Activated CD4-positive, alpha-beta T cell treated with anti-CD3 and anti-CD28 coated beads for 4 hours (primary cell): ENCODE data around the gene PRPF31.

Source experiments
- DNase-seq, 2 donors: peaks; one replicate each; pipeline ENCODE4 v3.0.0-alpha.2; 2020

Gene PRPF31

DNA sequence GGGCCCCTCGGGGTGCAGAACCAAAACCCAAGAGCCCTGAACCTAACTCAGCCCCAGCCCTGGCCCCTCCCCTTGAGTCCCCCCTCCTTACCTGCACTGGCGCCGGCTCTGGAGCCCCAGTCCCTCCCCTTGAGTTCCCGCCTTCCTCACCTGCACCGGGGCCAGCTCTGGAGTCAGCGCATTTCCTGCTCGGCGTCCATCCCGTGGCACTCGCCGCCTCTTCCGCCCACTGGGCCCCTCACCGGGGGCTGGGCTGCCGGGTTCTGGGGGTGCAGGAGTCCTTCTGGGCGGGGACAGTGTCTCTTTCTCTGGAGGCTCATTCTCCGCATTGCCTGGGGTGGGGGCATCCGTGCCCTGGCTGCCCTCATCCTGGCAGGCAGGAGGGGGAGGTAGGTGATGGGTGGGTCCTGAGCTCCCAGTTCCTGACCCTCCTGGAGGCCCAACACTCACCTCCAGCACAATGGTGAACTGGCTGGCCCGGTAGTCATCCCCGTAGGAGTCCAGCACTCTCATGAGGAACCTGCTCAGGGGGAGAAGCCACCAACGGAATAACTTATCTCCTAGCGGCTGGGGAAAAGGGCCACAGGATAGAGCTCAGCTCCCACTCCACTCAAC, 7.6 kb upstream of the PRPF31 start:
- no peak for DNase-seq

DNA sequence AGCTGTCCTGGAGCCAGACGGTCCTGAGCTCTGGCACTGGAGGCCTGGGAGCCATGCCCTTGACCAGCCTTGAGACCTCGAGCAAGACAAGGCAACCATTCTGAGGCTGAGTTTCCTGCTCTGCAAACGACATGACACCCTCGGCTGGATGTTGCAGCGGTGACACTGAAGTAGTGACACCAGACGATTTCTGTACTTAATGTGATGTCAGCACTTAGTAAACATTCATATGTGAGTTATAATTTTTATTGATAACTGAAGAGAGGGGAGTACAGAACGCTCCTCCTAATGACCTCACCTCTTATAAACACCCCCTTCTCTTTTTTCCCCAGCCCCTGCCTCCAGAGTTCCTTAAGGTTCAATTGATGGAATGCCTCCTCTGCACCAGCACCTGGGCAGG, 7.1 kb upstream of the PRPF31 start:
- no peak for DNase-seq

DNA sequence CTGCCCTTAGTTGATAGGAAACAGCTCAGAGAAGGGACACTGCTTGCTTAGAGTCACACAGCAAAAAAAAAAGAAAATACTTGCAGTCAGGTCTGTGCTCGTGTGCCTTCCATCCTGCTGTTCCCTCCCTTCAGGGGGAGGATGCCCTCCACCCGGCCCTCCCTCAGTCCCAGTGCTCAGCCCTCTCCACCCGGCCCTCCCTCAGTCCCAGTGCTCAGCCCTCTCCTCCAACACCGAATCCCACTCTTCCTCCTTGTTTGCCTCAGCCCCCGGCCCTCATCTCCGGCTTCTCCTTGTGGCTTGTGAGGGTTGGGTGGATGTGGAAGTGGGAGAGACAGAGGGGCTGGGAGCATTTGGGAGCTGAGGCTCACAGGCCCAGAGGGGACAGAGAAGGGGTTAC, 5.9 kb upstream of the PRPF31 start:
- DNase-seq, result no peak

DNA sequence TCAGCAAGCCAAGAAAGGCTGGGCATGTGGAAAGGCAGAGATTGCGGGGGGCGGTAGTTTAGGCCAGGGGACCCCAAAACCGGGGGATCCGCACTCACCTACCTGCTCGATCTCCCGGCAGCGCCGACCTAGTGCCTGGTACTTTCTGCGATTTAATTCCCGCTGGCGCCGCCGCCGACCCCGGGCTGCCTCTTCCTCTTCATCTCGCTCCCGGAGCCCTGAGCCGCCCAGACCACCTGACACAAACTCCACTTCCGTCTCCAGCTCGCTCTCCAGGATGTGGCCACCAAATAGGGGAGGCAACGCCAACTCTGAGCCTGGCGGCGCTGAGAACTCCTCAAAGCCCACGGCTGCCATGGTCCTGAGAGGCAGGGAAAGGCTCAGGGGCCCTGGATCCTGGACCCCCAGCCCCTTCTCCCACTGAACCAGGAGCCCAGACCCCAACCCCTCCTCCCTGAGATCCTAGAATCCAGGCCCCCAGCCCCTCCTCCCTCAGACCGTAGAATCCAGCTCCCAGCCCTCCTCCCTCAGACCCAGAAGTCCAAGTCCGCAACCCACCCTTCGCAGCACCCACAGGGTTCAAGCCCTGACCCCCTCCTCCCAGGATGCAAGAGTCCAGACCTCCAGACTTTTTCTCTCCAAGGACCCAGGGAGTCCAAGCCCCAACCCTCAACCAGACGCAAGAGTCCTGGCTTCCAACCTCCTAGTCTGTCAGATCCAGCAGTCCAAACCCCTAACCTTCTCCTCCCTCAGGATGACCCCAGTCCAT, 1.0 kb upstream of the PRPF31 start:
- peak; percentile 23 to 31 for DNase-seq

DNA sequence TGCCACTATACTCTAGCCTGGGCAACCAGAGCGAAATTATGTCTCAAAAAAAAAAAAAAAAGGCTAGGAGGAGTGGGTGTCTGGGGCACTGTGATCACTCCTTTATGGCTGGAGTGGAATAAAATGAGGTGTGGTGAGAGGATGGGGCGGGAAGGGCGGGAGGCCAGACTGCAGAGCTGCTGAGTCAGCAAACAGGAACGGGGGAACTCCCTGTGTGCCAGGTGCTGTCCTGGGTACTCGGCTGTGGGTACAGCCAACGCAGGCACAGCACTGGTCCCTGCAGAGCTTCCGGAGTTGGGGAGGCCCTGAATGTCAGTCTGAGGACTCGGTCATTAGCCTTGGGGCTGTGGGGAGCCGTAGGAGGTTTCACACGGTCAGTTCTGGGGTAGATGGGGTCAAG, 5.7 kb downstream of the PRPF31 start:
- DNase-seq, result no peak

DNA sequence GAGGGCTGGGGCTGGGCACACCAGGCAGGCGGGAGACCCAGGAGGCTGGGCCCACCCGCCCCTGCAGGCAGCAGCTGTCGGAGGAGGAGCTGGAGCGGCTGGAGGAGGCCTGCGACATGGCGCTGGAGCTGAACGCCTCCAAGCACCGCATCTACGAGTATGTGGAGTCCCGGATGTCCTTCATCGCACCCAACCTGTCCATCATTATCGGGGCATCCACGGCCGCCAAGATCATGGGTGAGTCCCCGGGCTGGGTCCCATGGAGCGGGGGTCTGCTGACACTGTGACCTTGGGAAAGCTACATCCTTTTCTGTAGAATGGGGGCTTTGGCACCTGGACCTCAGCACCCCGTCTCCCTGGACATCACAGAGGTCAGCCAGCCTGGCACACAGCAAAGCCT, 8.1 kb downstream of the PRPF31 start:
- DNase-seq, result no peak

DNA sequence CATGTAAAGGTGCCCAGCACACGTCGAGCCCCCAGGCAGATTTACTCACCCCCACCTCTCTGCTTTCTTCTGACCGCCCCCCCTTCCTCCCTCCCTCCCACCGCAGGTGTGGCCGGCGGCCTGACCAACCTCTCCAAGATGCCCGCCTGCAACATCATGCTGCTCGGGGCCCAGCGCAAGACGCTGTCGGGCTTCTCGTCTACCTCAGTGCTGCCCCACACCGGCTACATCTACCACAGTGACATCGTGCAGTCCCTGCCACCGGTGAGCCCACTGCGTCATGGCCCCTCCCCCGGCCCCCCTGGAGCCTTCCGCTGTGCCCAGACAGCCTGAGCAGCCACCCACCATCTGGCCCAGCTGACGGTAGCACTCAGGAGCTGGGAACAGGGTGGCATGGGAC, 8.8 kb downstream of the PRPF31 start:
- no peak for DNase-seq

DNA sequence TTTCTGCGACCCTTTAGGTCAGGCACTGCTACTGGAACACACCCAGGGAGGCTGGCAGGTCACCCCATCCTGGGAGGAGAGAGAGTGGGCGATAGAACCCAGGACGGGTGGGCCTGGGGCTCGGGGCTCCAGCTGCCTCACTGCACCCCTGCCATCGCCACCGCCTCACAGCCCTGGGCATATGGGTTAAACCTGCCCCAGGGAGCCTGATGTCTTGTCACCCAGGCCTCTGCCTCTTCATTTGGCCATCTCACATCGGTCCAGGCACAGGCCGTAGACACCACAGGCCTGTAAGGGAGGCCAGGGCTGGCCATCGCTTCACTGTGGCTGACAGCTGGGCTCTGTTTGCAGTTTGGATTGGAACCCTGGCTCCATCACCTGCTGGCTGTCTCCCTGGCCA, 10.2 kb downstream of the PRPF31 start:
- no peak for DNase-seq

DNA sequence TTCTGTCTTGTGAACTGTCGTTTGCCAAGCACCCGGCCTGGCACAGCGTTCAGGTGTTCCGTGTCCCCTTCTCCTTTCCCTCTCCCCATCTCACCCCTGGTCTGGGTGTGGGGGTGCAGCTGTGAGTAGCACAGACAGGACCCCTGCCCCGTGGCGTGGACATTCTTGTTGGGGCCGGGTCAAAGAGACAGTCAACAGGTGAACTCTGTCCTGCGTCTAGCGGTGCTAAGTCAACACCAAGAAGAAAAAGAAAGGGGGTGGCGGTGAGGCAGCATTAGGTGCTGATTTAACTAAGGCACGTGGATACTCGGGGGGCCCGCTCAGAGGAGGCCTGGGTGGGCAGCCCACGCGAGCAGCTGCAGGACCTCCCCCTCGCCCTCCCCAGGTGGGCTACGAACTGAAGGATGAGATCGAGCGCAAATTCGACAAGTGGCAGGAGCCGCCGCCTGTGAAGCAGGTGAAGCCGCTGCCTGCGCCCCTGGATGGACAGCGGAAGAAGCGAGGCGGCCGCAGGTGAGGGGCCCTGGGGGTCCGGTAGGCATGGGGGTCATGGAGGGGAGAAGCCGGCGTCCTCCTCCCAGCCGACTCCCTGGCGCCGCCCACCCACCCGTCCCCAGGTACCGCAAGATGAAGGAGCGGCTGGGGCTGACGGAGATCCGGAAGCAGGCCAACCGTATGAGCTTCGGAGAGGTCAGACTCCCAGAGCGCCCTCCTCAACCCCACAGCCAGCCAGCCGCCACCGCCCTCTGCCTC, 12.3 kb downstream of the PRPF31 start:
- no peak for DNase-seq

DNA sequence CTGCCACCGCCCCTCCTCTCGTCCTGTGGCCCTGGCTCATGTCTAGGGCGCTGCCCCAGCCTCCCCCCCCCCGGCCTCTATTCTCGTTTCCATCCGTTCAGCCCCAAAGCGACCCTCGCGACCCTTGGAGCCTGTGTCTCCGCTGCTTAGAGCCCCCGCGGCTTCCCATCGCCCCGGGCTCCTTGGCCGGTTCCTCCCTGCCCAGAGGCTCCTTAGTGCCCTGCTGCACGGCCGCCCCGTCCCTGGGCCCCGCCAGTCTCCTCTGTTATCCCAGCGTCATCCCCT, 12.8 kb downstream of the PRPF31 start:
- no peak for DNase-seq

DNA sequence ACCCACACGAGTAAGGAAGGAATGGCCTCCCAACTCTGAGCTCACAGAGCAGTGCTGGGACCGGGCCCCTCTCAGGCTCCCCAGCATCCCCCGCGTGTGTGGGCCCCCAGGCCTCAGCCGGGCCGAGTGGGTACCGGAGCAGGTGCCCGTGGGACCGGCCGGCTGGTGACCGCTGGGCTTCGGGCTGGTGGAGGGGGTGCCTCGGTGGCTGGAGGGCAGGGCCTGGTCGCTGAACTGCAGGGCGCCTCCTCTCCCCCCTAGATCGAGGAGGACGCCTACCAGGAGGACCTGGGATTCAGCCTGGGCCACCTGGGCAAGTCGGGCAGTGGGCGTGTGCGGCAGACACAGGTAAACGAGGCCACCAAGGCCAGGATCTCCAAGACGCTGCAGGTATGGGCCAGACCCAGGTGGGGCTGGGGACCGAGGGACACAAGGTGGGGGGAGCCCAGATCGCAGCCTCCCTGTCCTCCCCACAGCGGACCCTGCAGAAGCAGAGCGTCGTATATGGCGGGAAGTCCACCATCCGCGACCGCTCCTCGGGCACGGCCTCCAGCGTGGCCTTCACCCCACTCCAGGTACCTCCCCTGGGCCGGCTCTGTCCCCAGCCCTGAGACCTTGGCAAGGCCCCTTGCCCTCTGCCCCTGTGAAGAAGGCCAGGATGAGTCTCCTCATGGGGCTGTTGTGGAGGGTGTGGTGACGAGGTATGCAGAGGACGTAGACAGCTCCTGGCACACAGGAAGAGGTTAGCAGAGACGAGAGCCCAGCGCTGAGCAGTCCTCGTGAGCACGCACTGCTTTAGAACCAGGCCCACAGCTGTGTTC, 13.5 kb downstream of the PRPF31 start:
- DNase-seq, result no peak

DNA sequence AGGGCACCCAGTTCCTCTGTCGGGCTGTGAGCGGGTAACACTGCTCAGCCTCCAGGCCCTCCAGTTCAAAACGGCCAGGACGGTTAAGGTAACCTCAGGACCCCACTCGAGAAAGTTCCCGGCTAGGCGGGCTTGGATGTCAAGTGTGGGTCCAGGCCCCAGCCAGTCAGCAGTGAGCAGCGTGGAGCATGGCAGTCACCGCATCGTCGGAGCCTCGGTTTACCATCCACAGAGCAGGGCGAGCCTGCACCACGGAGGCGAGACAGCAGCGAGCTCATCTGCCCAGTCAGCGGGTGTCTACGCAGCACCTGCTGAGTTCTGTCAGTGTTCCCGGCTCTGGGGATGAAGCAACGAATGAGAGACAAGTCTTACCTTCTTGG, 14.1 kb downstream of the PRPF31 start:
- DNase-seq, result no peak

DNA sequence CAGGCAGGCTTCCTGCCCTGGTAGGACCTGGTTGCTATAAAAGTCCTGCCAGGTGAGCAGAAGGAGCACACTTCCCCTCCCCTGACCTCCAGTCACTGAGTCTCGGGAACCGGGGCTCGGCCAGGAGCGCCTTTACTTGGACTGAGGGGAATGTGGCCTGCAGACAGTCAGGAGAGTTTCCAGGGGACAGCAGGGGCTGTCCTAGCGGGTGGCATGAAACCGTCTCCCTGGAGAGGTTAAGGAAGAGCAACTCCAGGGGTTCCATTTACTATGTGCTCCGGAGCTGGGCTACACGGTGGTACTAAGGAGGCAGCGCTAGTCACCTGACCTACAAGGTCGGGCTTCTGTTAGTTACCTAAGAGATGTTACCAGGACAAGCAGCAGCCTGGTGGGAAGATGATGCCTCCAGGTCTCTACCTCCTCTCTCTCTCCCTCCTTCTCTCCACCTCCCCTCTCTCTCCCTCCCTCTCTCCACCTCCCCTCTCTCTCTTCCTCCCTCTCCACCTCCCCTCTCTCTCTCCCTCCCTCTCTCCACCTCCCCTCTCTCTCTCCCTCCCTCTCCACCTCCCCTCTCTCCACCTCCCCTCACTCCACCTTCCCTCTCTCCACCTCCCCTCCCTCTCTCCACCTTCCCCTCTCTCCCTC, 17.9 kb downstream of the PRPF31 start:
- DNase-seq, result no peak

DNA sequence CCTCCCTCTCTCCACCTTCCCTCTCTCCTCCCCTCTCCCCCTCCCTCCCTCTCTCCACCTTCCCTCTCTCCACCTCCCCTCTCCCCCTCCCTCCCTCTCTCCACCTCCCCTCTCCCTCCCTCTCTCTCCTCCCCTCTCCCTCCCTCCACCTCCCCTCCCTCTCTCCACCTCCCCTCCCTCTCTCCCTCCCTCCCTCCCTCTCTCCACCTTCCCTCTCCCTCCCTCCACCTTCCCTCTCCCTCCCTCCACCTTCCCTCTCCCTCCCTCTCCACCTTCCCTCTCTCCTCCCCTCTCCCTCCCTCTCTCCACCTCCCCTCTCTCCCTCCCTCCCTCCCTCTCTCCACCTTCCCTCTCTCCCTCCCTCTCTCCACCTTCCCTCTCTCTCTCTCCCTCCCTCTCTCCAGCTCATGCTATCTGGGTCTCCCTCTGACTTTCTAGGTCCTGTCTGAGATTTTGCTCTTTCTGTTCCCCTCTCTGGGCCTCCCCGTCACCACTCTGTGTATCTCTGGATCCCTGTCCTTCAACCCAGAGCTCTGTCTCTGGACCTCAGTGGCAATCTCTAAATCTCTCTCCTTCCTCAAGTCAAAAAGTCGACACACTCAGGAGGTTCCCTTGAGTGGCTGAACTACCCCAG, 18.5 kb downstream of the PRPF31 start:
- no peak for DNase-seq

DNA sequence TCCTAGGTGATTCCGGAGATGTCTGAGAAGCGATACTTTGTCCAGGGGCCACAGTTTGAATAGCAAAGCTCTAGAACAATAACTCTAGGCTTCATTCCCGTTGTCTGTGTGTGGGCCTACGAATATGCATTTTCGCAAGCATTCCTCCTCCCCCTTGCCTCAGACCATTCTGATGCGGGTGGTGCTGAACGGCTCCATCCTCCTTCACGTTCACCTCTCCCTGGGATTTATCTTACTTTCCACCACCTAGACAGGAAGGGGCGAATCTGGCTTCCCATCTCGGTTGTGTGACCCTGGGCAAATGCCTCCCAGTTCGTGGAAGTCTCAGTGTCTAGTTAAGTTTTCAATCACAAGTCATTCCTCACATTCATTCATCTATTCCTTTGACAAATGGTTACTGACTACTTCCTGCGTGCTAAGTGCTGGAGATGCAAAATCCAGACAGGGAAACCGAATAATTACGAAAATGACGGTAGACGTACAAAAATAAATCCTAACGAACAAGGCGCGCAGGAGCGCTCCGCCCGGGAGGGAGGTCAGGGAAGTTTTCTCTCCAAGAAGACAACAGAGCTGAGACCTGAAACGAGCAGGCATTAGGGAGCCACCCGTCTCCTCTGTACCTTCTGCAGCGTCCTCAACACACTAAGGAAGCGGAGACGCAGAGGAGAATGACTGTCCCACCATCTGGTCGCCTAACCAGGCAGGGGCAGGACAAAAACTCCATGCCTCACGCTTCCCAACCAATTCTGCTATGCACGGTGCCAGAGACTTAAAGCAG, 20.7 kb downstream of the PRPF31 start:
- DNase-seq, result no peak

DNA sequence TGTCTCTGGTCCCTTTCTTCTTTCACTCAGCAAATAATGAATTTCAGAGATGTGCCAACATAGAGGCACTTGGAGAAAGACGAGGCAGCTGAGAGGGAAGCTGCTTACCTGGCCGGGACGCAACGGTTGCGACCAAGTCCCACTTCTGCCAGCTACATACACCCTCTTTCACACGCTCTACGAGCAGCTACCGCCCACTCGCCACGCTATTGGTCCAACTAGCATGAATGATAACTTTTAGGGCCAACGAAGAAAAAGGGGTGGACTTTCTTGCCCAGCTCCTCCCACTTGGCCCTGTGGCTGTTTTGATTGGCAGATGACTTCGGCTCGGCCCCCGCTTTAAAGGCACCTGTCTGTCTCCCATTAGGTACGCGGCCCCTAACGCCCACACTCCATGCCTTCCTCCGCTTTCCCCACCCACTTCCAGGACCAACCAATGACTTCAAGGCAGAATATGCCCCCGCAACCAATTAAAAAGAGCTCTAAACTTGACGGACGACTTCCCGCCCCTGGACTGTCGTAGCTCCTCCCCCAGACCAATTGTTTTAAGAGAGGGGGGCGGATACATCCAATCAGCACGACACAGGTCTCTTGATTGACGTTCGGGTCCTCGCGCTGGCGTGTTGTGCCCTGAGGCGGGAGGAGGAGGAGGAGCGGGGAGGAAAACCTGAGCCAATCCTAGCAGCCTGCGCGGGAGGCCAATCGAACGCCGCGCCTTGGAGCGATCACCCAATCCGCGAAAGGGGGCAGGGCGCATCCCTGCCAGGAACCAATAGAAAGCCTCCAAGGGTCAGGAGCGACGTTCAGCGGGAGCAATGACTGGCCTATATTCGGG, 21.5 kb downstream of the PRPF31 start:
- DNase-seq, result peak; percentile 98 to 99

DNA sequence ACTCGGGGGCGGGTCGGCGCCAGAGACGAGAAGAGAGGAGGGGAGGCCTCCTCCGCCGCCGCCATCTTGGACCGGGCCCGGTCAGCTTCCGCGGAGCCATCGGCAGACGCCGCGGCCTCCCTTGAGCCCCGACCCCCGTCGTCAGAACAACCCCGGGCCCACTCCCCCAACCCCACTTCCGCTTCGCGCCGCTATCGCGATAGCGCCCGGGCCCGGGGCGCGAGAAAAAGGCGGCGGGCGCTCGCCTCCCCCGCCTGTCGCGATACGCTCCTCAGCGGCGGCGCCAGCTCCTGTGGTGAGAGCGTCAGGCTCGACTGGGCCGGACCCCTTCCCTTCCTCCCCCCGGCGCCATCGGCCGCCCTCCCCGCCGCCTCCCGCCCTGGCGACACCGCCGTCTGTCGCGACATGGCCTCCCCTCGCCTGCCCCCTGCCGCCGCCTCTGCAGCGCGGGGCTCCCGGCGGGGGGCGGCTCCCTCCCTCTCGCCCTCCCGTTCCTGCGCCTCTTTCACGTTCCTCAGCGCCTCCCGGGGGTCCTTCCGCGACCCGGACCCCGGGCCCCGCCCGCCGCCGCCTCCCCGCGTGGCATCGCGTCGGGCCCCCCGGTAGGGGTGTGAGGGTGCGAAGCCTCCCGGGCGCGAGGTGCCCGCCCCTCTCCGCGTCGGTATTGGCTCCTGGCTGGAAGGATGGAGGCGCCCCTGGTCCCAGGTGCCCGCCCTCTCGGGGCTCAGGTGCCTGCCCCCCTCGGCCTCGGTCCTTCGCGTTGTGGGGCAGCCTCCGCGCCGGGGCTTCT, 22.3 kb downstream of the PRPF31 start, which contains the start of gene CNOT3:
TSS of gene CNOT3 (plus strand) at position 64 of the 790 bp plus-strand sequence. CDS start 5,217 bp downstream, outside the sequence.
- no peak for DNase-seq

DNA sequence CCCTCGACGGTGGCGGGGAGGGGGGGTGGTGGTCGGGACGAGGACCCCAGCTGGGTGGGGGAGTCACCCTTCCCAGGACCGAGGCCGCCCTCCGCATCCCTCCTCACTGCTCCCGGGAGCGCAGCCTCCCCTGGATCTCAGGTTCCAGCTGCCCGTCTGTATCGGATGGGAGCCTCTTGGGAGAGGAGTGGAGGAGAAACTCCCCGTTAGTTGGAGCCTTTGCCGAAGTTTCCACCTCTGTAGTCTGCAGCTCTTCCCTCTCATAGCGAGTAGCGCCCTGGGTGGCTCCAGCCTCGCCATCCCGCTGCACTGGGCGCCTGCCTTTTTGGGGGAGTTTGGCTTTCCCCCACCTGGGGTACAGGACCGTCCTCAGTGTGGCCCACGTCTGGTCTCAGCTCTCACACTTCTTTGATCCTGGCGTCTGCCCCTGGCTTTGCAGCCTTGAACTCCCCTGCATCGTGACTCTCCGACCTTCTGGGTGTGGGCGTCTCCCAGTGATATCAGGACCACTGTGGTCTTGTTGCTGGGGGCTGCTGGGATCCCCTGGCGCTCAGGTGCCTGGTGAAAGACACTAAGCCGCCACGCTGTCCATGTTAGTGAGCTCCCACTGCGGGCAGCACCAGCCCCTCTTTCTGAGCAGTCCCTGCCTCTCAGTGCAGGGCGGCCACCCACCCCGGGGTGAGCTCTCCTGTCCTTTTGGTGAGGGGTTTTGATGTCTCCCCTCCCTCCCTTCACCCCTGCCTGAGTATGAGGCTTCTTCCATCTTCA, 23.1 kb downstream of the PRPF31 start:
- no peak for DNase-seq

DNA sequence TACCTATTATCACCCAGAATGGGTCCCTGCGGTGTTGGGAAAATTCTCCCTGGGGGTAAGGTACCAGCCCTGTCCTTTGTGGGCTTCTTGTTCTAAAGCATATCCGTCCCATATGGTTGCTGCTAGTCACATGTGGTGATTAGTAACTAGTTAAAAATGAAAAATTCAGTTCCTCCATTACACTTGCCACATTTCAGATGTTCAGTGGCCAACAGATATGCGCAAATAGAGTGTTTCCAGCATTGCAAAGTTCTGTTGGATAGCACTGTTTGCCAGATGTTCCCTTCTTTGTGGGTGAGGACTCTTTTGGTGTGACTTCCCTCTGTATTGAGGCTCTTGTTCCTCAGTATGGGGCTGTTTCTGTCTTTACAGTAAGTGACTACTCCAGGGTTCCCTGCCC, 25.8 kb downstream of the PRPF31 start:
- no peak for DNase-seq
